PFSK-1 (cell line): ENCODE results near the gene GRK3.

Experiments
- POLR2AphosphoS5 ChIP-seq: IDR thresholded peaks from 2 replicates; pipeline ENCODE4 v1.6.1; 2012; ENCODE audit warnings: low read depth, mild to moderate bottlenecking, control low read depth, low read length, moderate library complexity
- REST ChIP-seq, 2 experiments: IDR thresholded peaks; 2 replicates each; pipeline versions ENCODE4 v1.6.1 to v1.8.0; 2011 to 2012; ENCODE audit warnings: low read depth in 2 of 2, low read length in 2 of 2, control low read depth in 1 of 2, inconsistent platforms in 1 of 2, mild to moderate bottlenecking in 1 of 2, moderate library complexity in 1 of 2; ENCODE audit not compliant: insufficient read depth in 1 of 2
- SIN3A ChIP-seq: IDR thresholded peaks from 2 replicates; pipeline ENCODE4 v1.6.1; 2012; ENCODE audit warnings: mild to moderate bottlenecking, low read length, moderate library complexity, borderline replicate concordance; ENCODE audit not compliant: insufficient read depth
- TAF1 ChIP-seq: IDR thresholded peaks from 2 replicates; pipeline ENCODE4 v1.6.1; 2012; ENCODE audit warnings: low read length, control low read depth, borderline replicate concordance; ENCODE audit not compliant: insufficient read depth

GRCh38 chr22:25602916-25603315, 38.4 kb downstream of the GRK3 start:
- TF ChIP-seq REST (IDR thresholded peaks at IDR 0.05; ENCODE audit: insufficient read depth in 1 of 2, low read depth in 2 of 2, low read length in 2 of 2), result no peak
- TF ChIP-seq TAF1, result no peak
- no peak for TF ChIP-seq POLR2AphosphoS5
- no peak for TF ChIP-seq SIN3A
